Retinal pigment epithelial cell (primary cell): ENCODE measurements around the gene ETV6.

Experiments
- DNase-seq: peaks from one replicate; pipeline ENCODE4 v3.0.0-alpha.2; 2010; ENCODE audit warnings: low read depth
- H3K4me3 ChIP-seq: 2 replicates; pipeline ENCODE4 v1.5.1; 2011; ENCODE audit warnings: mild to moderate bottlenecking, low read length, control low read depth, moderate library complexity
- CTCF ChIP-seq: conservative IDR thresholded peaks from 2 replicates; pipeline ENCODE4 v1.5.1; 2011; ENCODE audit warnings: low read depth, low read length, control low read depth, inconsistent platforms

ETV6 gene

DNA sequence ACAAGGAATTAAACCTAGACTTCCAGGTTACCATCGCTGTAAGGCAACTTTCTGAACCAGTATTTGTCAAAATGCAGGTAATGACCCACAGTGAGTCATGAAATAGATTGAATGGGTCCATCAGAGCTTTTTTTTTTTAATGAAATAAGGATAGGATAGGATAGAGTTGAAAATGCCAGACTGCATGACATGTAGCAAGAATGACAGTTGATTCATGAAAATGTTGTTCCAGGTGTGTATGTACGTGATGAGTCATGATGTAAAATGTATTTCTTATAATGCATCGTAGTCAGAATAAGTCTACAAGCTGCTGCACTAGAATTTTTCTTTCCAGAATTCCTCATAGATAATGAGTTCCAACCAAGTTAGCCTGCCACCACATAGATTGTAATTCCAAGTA lies 236.9 kb downstream of the ETV6 start:
- no peak for TF ChIP-seq CTCF
- no peak overlapping the region for H3K4me3 ChIP-seq
- no peak for DNase-seq

DNA sequence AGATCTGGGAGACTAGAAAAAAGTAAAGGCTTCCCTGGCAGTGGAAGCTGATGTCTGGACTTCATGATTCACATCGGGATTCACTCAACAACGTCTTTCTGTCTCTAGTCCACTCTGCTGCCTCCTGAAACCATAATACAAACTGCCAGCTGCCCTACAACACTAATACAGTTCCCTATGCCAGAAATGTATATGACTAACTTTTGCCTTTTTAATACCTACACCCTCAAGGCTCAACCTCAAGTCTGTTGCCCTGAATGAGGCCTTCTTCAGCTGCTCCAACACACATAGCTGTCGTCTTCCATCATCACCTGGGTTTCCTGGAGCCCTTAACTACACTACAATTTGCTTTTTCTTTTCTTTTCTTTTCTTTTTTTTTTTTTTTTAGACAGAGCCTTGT lies 238.6 kb downstream of the ETV6 start:
- no peak for TF ChIP-seq CTCF
- DNase-seq: no peak
- H3K4me3 ChIP-seq: no peak overlapping the region

DNA sequence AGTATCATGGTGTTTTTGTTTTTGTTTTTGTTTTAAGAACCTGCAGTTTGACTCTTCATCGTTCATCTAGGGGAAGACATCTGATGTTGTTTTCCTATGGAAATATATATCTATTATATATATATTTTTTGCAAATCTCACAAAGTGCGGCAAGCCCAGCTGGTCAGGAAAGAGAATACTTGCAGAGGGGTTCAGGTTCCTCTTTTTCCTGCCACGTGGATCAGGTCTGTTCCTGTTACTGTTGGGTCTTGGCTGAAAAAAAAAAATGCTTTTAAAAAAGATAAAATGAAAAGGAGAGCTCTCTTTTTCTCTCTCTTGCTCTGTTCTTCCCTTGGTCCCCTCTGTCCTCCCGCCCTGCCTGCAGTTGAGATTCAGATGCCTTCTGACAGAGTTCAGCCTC lies 241.9 kb downstream of the ETV6 start:
- DNase-seq: no peak
- TF ChIP-seq CTCF: no peak
- H3K4me3 ChIP-seq: no peak overlapping the region

DNA sequence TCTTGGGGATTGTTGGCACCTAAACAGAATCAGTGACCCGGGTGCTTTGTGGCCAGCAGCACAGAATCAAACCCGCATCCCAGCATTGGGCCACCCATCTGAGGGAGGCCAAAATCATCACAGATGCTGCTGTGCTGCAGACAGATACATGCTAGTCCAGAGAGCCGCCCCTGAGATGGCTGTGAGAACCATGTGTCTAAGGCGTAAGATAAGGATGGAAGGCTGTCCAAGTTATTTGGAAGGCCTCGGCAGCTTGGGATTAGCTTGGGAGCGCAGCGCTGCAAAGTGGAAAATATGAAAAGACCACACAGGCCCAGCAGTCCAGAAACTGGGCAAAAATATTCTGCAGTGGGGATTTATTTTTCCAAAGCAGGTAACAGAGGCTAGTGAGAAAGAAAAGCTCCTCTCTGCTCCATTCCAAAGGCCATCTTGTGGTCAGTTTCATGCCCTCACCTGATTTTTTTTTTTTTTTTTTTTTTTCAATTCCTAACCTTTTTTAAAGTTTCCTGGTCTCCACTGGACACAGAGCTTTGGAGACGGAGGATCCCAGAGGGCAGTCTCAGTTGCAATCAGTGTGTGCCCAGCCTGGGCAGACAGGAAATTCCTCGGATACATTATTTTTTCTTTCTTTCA lies 242.4 kb downstream of the ETV6 start:
- DNase-seq: no peak
- no peak overlapping the region for H3K4me3 ChIP-seq
- peak; percentile 29 for TF ChIP-seq CTCF

- no peak for TF ChIP-seq CTCF
- DNase-seq: peak; percentile 14
- H3K4me3 ChIP-seq: no peak overlapping the region
Observed at GRCh38 chr12:11893998-11894397, 244.5 kb downstream of the ETV6 start.

- no peak overlapping the region for H3K4me3 ChIP-seq
- no peak for DNase-seq
- TF ChIP-seq CTCF: no peak
Observed at GRCh38 chr12:11894890-11895289, 245.4 kb downstream of the ETV6 start.

GRCh38 chr12:11895421-11896078 lies 246.1 kb downstream of the ETV6 start:
- DNase-seq: no peak
- TF ChIP-seq CTCF: no peak
- H3K4me3 ChIP-seq: no peak overlapping the region
